CD8-positive, alpha-beta memory T cell (primary cell): ENCODE data around the gene VILL. TPM values are rescaled to one million over a fixed set of nuclear protein-coding genes. Genes with fewer than 3 reads are reported as not detected.
A peak's percentile ranks its signal among the peaks of the same experiment; 100 is the strongest.

Experiments used
- CTCF ChIA-PET: fragments of 350-600 bp; sonication (Branson Sonifier 250); formaldehyde crosslinking; loops from one replicate; lab custom pipeline; 2021; ENCODE audit warnings: antibody characterized with exemption; lab: Charles Lee
- POLR2A ChIA-PET: fragments of 350-600 bp; sonication (Branson Sonifier 250); formaldehyde crosslinking; loops from one replicate; lab custom pipeline; 2021; ENCODE audit warnings: antibody characterized with exemption; lab: Charles Lee
- DNase-seq, 5 donors: peaks; one replicate each; pipeline versions ENCODE4 v3.0.0 to v3.0.0-alpha.2; 2020 to 2022; ENCODE audit warnings: mixed read lengths in 1 of 5
- H3K27ac ChIP-seq: one replicate; pipeline ENCODE4 v1.7.0; 2013; ENCODE audit warnings: low read depth, mild to moderate bottlenecking, low read length, moderate library complexity
- H3K27me3 ChIP-seq: 2 replicates; pipeline ENCODE4 v1.7.0; 2013; ENCODE audit warnings: low read length, mild to moderate bottlenecking; ENCODE audit not compliant: insufficient read depth, poor library complexity, severe bottlenecking
- H3K36me3 ChIP-seq: 2 replicates; pipeline ENCODE4 v1.7.0; 2013; ENCODE audit warnings: mild to moderate bottlenecking, low read length, moderate library complexity; ENCODE audit not compliant: insufficient read depth
- H3K4me1 ChIP-seq: 2 replicates; pipeline ENCODE4 v1.7.0; 2013; ENCODE audit warnings: mild to moderate bottlenecking, low read length, moderate library complexity; ENCODE audit not compliant: insufficient read depth
- H3K4me3 ChIP-seq: 2 replicates; pipeline ENCODE4 v1.7.0; 2013; ENCODE audit warnings: mild to moderate bottlenecking, low read length
- H3K9me3 ChIP-seq: 2 replicates; pipeline ENCODE4 v1.7.0; 2013; ENCODE audit warnings: mild to moderate bottlenecking, low read length
- H3K27ac Mint-ChIP-seq, 8 donors: one replicate each; pipeline ENCODE4 v1.8.0; 2020 to 2021; ENCODE audit warnings: mixed read lengths in 8 of 8, mild to moderate bottlenecking in 6 of 8, inconsistent platforms in 3 of 8, moderate library complexity in 3 of 8
- H3K27me3 Mint-ChIP-seq, 2 donors: one replicate each; pipeline ENCODE4 v1.8.0; 2020 to 2021; ENCODE audit warnings: mixed read lengths in 2 of 2, mild to moderate bottlenecking in 1 of 2, moderate library complexity in 1 of 2
- H3K36me3 Mint-ChIP-seq, 3 donors: one replicate each; pipeline ENCODE4 v1.8.0; 2020 to 2021; ENCODE audit warnings: mixed read lengths in 3 of 3, inconsistent platforms in 1 of 3, mild to moderate bottlenecking in 1 of 3
- H3K4me1 Mint-ChIP-seq, 3 donors: one replicate each; pipeline ENCODE4 v1.8.0; 2020 to 2021; ENCODE audit warnings: mixed read lengths in 3 of 3, inconsistent platforms in 1 of 3, mild to moderate bottlenecking in 1 of 3
- H3K4me3 Mint-ChIP-seq, 7 donors: one replicate each; pipeline ENCODE4 v1.8.0; 2020 to 2021; ENCODE audit warnings: mixed read lengths in 7 of 7, mild to moderate bottlenecking in 6 of 7, moderate library complexity in 4 of 7, inconsistent platforms in 2 of 7
- H3K9me3 Mint-ChIP-seq, 5 donors: one replicate each; pipeline ENCODE4 v1.8.0; 2020 to 2022; ENCODE audit warnings: mixed read lengths in 5 of 5, mild to moderate bottlenecking in 3 of 5, moderate library complexity in 2 of 5, inconsistent platforms in 1 of 5
- polyA plus RNA-seq: library from polyadenylated mRNA; unstranded; fragments of 300-500 nt; fragmentation: Illumina TruSeq; gene quantifications from one replicate; pipeline ENCODE4 v1.2.3, GENCODE V29; 2021
- total RNA-seq, 2 experiments: library from RNA; stranded (reverse); gene quantifications; one replicate each; pipeline ENCODE4 v1.2.3, GENCODE V29; 2021

Gene VILL
- total and polyA plus RNA-seq, 3 experiments from 2014 or later: 14.7 to 16.8 (median 15.8) TPM

- peak overlapping the region; percentile 83 for H3K27ac ChIP-seq
- peak overlapping the region; percentile 68 to 90 (median 83) for H3K4me3 Mint-ChIP-seq
- H3K36me3 Mint-ChIP-seq: peaks cover 6 to 9% (median 6%) of the 10 kb centered on the region in 3 donors
- POLR2A ChIA-PET: interaction anchor here (0.7 to 2.6 kb wide), 8 partner anchors 8 to 127 kb away, joined by 3 to 22 read pairs (median 4); partner anchors contain the start of genes ACAA1, OXSR1 and PLCD1
- no peaks in the 10 kb centered on the region for H3K9me3 ChIP-seq
- peaks cover 0 to 4% (median 0%) of the 10 kb centered on the region in 5 donors for H3K9me3 Mint-ChIP-seq
- CTCF ChIA-PET: interaction anchor here (0.8 to 6.6 kb wide), 10 partner anchors 12 to 183 kb away, joined by 3 to 49 read pairs (median 7); partner anchors contain the start of gene ACAA1
- peak overlapping the region; percentile 94 to 100 (median 98) for H3K27ac Mint-ChIP-seq
- peak in 3 of 5 donors; percentile 19 to 71 (median 68) for DNase-seq
- peaks cover 0 to 2% of the 10 kb centered on the region in 2 donors for H3K27me3 Mint-ChIP-seq
- no peaks in the 10 kb centered on the region for H3K36me3 ChIP-seq
- H3K4me3 ChIP-seq: peak overlapping the region; percentile 75
- no peaks in the 10 kb centered on the region for H3K27me3 ChIP-seq
- peaks cover 27% of the 10 kb centered on the region for H3K4me1 ChIP-seq
- H3K4me1 Mint-ChIP-seq: peaks cover 29 to 45% (median 38%) of the 10 kb centered on the region in 3 donors
These were observed 47.9 kb downstream of the VILL start for GRCh38 chr3:38038447-38038911.

GRCh38 chr3:38039101-38039898 is 48.7 kb downstream of the VILL start, which contains the start of gene DLEC1:
Gene DLEC1 (plus strand): TSS chr3:38039208. CDS start chr3:38039226, 18 bp downstream.
- Mint-ChIP-seq H3K4me3 (peak within 1 kb of the TSS; percentile 68 to 90 (median 83)), H3K27me3 (peaks cover 0 to 2% of the 10 kb centered on the region in 2 donors), H3K27ac (peak within 1 kb of the TSS; percentile 94 to 100 (median 98)), H3K36me3 (peaks cover 6 to 9% (median 6%) of the 10 kb centered on the region in 3 donors), H3K4me1 (peaks cover 29 to 45% (median 38%) of the 10 kb centered on the region in 3 donors), H3K9me3 (peaks cover 0 to 4% (median 0%) of the 10 kb centered on the region in 5 donors)
- Histone ChIP-seq H3K36me3 (no peaks in the 10 kb centered on the region), H3K4me1 (peaks cover 27% of the 10 kb centered on the region), H3K4me3 (peak within 1 kb of the TSS; percentile 75), H3K27ac (peak within 1 kb of the TSS; percentile 83), H3K9me3 (no peaks in the 10 kb centered on the region), H3K27me3 (no peaks in the 10 kb centered on the region)
- ChIA-PET CTCF (interaction anchor here (0.8 to 6.6 kb wide), 14 partner anchors 9 to 184 kb away, joined by 3 to 49 read pairs (median 6); partner anchors contain the start of genes ACAA1 and PLCD1), POLR2A (interaction anchor here (0.7 to 2.6 kb wide), 8 partner anchors 9 to 126 kb away, joined by 3 to 22 read pairs (median 4); partner anchors contain the start of genes ACAA1, OXSR1 and PLCD1)
- DNase-seq: peak; percentile 78 to 94 (median 84)

- H3K27ac ChIP-seq: peak overlapping the region; percentile 83
- CTCF ChIA-PET: interaction anchor here (0.8 to 6.6 kb wide), 13 partner anchors 10 to 185 kb away, joined by 3 to 49 read pairs (median 6); partner anchors contain the start of genes ACAA1 and PLCD1
- H3K36me3 Mint-ChIP-seq: peaks cover 4 to 11% (median 6%) of the 10 kb centered on the region in 3 donors
- H3K4me3 Mint-ChIP-seq: peak overlapping the region; percentile 68 to 90 (median 83)
- peak overlapping the region; percentile 94 to 100 (median 98) for H3K27ac Mint-ChIP-seq
- H3K9me3 ChIP-seq: no peaks in the 10 kb centered on the region
- H3K36me3 ChIP-seq: no peaks in the 10 kb centered on the region
- H3K4me1 Mint-ChIP-seq: peaks cover 29 to 45% (median 38%) of the 10 kb centered on the region in 3 donors
- H3K27me3 ChIP-seq: no peaks in the 10 kb centered on the region
- DNase-seq: peak; percentile 32 to 75 (median 49)
- peaks cover 27% of the 10 kb centered on the region for H3K4me1 ChIP-seq
- peak overlapping the region; percentile 75 for H3K4me3 ChIP-seq
- peaks cover 0 to 3% of the 10 kb centered on the region in 2 donors for H3K27me3 Mint-ChIP-seq
- POLR2A ChIA-PET: interaction anchor here (1.3 to 2.6 kb wide), 4 partner anchors 10 to 126 kb away, joined by 3 to 22 read pairs (median 14); partner anchors contain the start of genes OXSR1 and PLCD1
- peaks cover 0 to 4% (median 0%) of the 10 kb centered on the region in 5 donors for H3K9me3 Mint-ChIP-seq
These were observed 49.3 kb downstream of the VILL start for GRCh38 chr3:38039899-38040261.

- H3K4me3 Mint-ChIP-seq: peak overlapping the region; percentile 68 to 90 (median 83)
- Histone ChIP-seq H3K4me1 (peaks cover 27% of the 10 kb centered on the region), H3K9me3 (no peaks in the 10 kb centered on the region), H3K36me3 (no peaks in the 10 kb centered on the region), H3K4me3 (peak overlapping the region; percentile 75), H3K27ac (no peak overlapping the region), H3K27me3 (no peaks in the 10 kb centered on the region)
- no peak for DNase-seq
- H3K9me3 Mint-ChIP-seq: peaks cover 0 to 4% (median 0%) of the 10 kb centered on the region in 5 donors
- H3K27ac Mint-ChIP-seq: peak overlapping the region; percentile 94 to 100 (median 98)
- peaks cover 29 to 45% (median 38%) of the 10 kb centered on the region in 3 donors for H3K4me1 Mint-ChIP-seq
- POLR2A ChIA-PET: interaction anchor here (2.6 kb wide), 1 partner anchor 10 kb away, joined by 22 read pairs; the partner anchor contains the start of gene PLCD1
- peaks cover 4 to 11% (median 6%) of the 10 kb centered on the region in 3 donors for H3K36me3 Mint-ChIP-seq
- CTCF ChIA-PET: interaction anchor here (0.8 to 6.6 kb wide), 10 partner anchors 10 to 185 kb away, joined by 3 to 49 read pairs (median 7); partner anchors contain the start of gene PLCD1
- H3K27me3 Mint-ChIP-seq: peaks cover 0 to 3% of the 10 kb centered on the region in 2 donors
These were observed 49.8 kb downstream of the VILL start for GRCh38 chr3:38040401-38040800.

- no peak for DNase-seq
- Histone ChIP-seq H3K27me3 (no peaks in the 10 kb centered on the region), H3K9me3 (no peaks in the 10 kb centered on the region), H3K4me1 (peaks cover 18% of the 10 kb centered on the region), H3K4me3 (no peak overlapping the region), H3K36me3 (no peaks in the 10 kb centered on the region), H3K27ac (no peak overlapping the region)
- H3K4me1 Mint-ChIP-seq: peaks cover 18 to 24% (median 21%) of the 10 kb centered on the region in 3 donors
- POLR2A ChIA-PET: no interaction called here
- peak overlapping the region in 1 of 8 donors; percentile 38 for H3K27ac Mint-ChIP-seq
- CTCF ChIA-PET: no interaction called here
- H3K4me3 Mint-ChIP-seq: no peak overlapping the region
- H3K27me3 Mint-ChIP-seq: peaks cover 0 to 3% of the 10 kb centered on the region in 2 donors
- peaks cover 3 to 26% (median 5%) of the 10 kb centered on the region in 3 donors for H3K36me3 Mint-ChIP-seq
- peaks cover 0 to under 1% (median 0%) of the 10 kb centered on the region in 5 donors for H3K9me3 Mint-ChIP-seq
These were observed 52.9 kb downstream of the VILL start for GRCh38 chr3:38043486-38043885.

- CTCF ChIA-PET: no interaction called here
- H3K27me3 Mint-ChIP-seq: peaks cover 0 to 3% of the 10 kb centered on the region in 2 donors
- POLR2A ChIA-PET: no interaction called here
- H3K27ac Mint-ChIP-seq: no peak overlapping the region
- no peak overlapping the region for H3K4me3 Mint-ChIP-seq
- H3K4me1 Mint-ChIP-seq: peaks cover 0 to 3% (median 0%) of the 10 kb centered on the region in 3 donors
- no peaks in the 10 kb centered on the region for H3K9me3 Mint-ChIP-seq
- no peak overlapping the region for H3K4me3 ChIP-seq
- H3K27me3 ChIP-seq: no peaks in the 10 kb centered on the region
- DNase-seq: no peak
- peaks cover 3 to 26% (median 10%) of the 10 kb centered on the region in 3 donors for H3K36me3 Mint-ChIP-seq
- no peaks in the 10 kb centered on the region for H3K4me1 ChIP-seq
- H3K9me3 ChIP-seq: no peaks in the 10 kb centered on the region
- H3K27ac ChIP-seq: no peak overlapping the region
- H3K36me3 ChIP-seq: no peaks in the 10 kb centered on the region
These were observed 55.4 kb downstream of the VILL start for GRCh38 chr3:38046027-38046426.

- POLR2A ChIA-PET: no interaction called here
These were observed 56.2 kb downstream of the VILL start for GRCh38 chr3:38046821-38047220.

More at GRCh38 chr3:38046821-38047220, 56.2 kb downstream of the VILL start:
- no peak overlapping the region for H3K27ac Mint-ChIP-seq
- Histone ChIP-seq H3K4me3 (no peak overlapping the region), H3K4me1 (no peaks in the 10 kb centered on the region), H3K9me3 (no peaks in the 10 kb centered on the region), H3K27ac (no peak overlapping the region), H3K36me3 (no peaks in the 10 kb centered on the region), H3K27me3 (no peaks in the 10 kb centered on the region)
- no peaks in the 10 kb centered on the region for H3K9me3 Mint-ChIP-seq
- CTCF ChIA-PET: no interaction called here
- H3K36me3 Mint-ChIP-seq: peaks cover 9 to 29% (median 10%) of the 10 kb centered on the region in 3 donors
- H3K4me3 Mint-ChIP-seq: no peak overlapping the region
- peaks cover 0 to 3% of the 10 kb centered on the region in 2 donors for H3K27me3 Mint-ChIP-seq
- H3K4me1 Mint-ChIP-seq: peaks cover 0 to 3% (median 0%) of the 10 kb centered on the region in 3 donors
- no peak for DNase-seq
